H1 (cell line): Measurements from ENCODE around the gene ZBTB16. TPM values are rescaled to one million over a fixed set of nuclear protein-coding genes. Genes with fewer than 3 reads are reported as not detected.

Source experiments
- JUN ChIP-seq: IDR thresholded peaks from 2 replicates; pipeline ENCODE4 v1.6.1; 2011; ENCODE audit warnings: low read depth, mild to moderate bottlenecking, improper control_type of control experiment, low read length
- TAF1 ChIP-seq: IDR thresholded peaks from 2 replicates; pipeline ENCODE4 v1.6.1; 2011; ENCODE audit warnings: mild to moderate bottlenecking, low read depth, low read length
- polyA plus RNA-seq, 7 experiments: library from polyadenylated mRNA; depleted of rRNA in 3 of 7; stranded (reverse) in 5 of 7; unstranded in 2 of 7; fragments of >200 nt in 5 of 7; fragments of 200-250 nt in 2 of 7; gene quantifications; 1 replicate in 5 of 7; 2 replicates in 1 of 7; 4 replicates in 1 of 7; pipeline versions ENCODE4 v1.2.1 to v1.2.3, GENCODE V29; 2011 to 2013; ENCODE audit warnings: missing spikeins in 2 of 7, mixed read lengths in 2 of 7
- total RNA-seq: library from RNA; stranded (reverse); fragmentation: NEBNext Ultra II Directional; extraction: Animal tissue kit (Norgen Biotek cat#: 25700); gene quantifications from 2 replicates; pipeline ENCODE4 v1.2.1, GENCODE V29; 2021

Gene ZBTB16
- total and polyA plus RNA-seq, 2 of the 8 experiments (the other 6 are each of a cell fraction or from before 2014, with no cell fraction given), result 0.12 to 0.61 TPM

DNA sequence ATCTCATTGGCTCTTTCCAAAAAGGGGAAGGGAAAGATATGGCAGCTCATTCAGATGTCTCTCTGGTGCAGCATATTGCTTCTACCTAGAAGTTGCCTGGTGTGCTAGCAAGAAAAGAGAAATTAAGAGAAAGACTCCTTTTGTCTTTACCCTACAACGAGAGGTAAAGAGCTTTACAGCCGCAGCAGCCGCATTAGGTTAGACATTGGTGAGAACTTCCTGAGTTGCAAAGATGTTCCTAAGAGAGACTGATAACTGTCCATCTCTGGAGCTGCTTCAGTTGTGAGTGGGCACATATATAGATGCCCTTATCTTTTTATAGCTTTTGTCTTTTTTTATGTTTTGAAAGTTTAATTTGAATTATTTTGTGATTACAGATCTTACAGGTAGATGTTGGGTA lies 155.9 kb downstream of the ZBTB16 start (continued):
- TF ChIP-seq JUN (no peak), TAF1 (no peak)
